CD8-positive, alpha-beta memory T cell (primary cell): Measurements from ENCODE around the gene LCLAT1. TPM values are rescaled to one million over a fixed set of nuclear protein-coding genes. Genes with fewer than 3 reads are reported as not detected.
"Not testable (repeated sequence)": the region's sequence is repeated elsewhere in the genome, so short reads cannot be mapped to it uniquely, and the experiment has no call there.

Source experiments
- CTCF ChIA-PET: fragments of 350-600 bp; sonication (Branson Sonifier 250); formaldehyde crosslinking; loops from one replicate; lab custom pipeline; 2021; ENCODE audit warnings: antibody characterized with exemption; lab: Charles Lee
- POLR2A ChIA-PET: fragments of 350-600 bp; sonication (Branson Sonifier 250); formaldehyde crosslinking; loops from one replicate; lab custom pipeline; 2021; ENCODE audit warnings: antibody characterized with exemption; lab: Charles Lee
- DNase-seq, 5 donors: peaks; one replicate each; pipeline versions ENCODE4 v3.0.0 to v3.0.0-alpha.2; 2020 to 2022; ENCODE audit warnings: mixed read lengths in 1 of 5
- H3K27ac ChIP-seq: one replicate; pipeline ENCODE4 v1.7.0; 2013; ENCODE audit warnings: low read depth, mild to moderate bottlenecking, low read length, moderate library complexity
- H3K27me3 ChIP-seq: 2 replicates; pipeline ENCODE4 v1.7.0; 2013; ENCODE audit warnings: low read length, mild to moderate bottlenecking; ENCODE audit not compliant: insufficient read depth, poor library complexity, severe bottlenecking
- H3K36me3 ChIP-seq: 2 replicates; pipeline ENCODE4 v1.7.0; 2013; ENCODE audit warnings: mild to moderate bottlenecking, low read length, moderate library complexity; ENCODE audit not compliant: insufficient read depth
- H3K4me1 ChIP-seq: 2 replicates; pipeline ENCODE4 v1.7.0; 2013; ENCODE audit warnings: mild to moderate bottlenecking, low read length, moderate library complexity; ENCODE audit not compliant: insufficient read depth
- H3K4me3 ChIP-seq: 2 replicates; pipeline ENCODE4 v1.7.0; 2013; ENCODE audit warnings: mild to moderate bottlenecking, low read length
- H3K9me3 ChIP-seq: 2 replicates; pipeline ENCODE4 v1.7.0; 2013; ENCODE audit warnings: mild to moderate bottlenecking, low read length
- H3K27ac Mint-ChIP-seq, 8 donors: one replicate each; pipeline ENCODE4 v1.8.0; 2020 to 2021; ENCODE audit warnings: mixed read lengths in 8 of 8, mild to moderate bottlenecking in 6 of 8, inconsistent platforms in 3 of 8, moderate library complexity in 3 of 8
- H3K27me3 Mint-ChIP-seq, 2 donors: one replicate each; pipeline ENCODE4 v1.8.0; 2020 to 2021; ENCODE audit warnings: mixed read lengths in 2 of 2, mild to moderate bottlenecking in 1 of 2, moderate library complexity in 1 of 2
- H3K36me3 Mint-ChIP-seq, 3 donors: one replicate each; pipeline ENCODE4 v1.8.0; 2020 to 2021; ENCODE audit warnings: mixed read lengths in 3 of 3, inconsistent platforms in 1 of 3, mild to moderate bottlenecking in 1 of 3
- H3K4me1 Mint-ChIP-seq, 3 donors: one replicate each; pipeline ENCODE4 v1.8.0; 2020 to 2021; ENCODE audit warnings: mixed read lengths in 3 of 3, inconsistent platforms in 1 of 3, mild to moderate bottlenecking in 1 of 3
- H3K4me3 Mint-ChIP-seq, 7 donors: one replicate each; pipeline ENCODE4 v1.8.0; 2020 to 2021; ENCODE audit warnings: mixed read lengths in 7 of 7, mild to moderate bottlenecking in 6 of 7, moderate library complexity in 4 of 7, inconsistent platforms in 2 of 7
- H3K9me3 Mint-ChIP-seq, 5 donors: one replicate each; pipeline ENCODE4 v1.8.0; 2020 to 2022; ENCODE audit warnings: mixed read lengths in 5 of 5, mild to moderate bottlenecking in 3 of 5, moderate library complexity in 2 of 5, inconsistent platforms in 1 of 5
- polyA plus RNA-seq: library from polyadenylated mRNA; unstranded; fragments of 300-500 nt; fragmentation: Illumina TruSeq; gene quantifications from one replicate; pipeline ENCODE4 v1.2.3, GENCODE V29; 2021
- total RNA-seq, 2 experiments: library from RNA; stranded (reverse); gene quantifications; one replicate each; pipeline ENCODE4 v1.2.3, GENCODE V29; 2021

LCLAT1 gene
- total and polyA plus RNA-seq, 3 experiments from 2014 or later: 18.0 to 31.0 (median 29.9) TPM

- no peak overlapping the region for H3K4me3 Mint-ChIP-seq
- H3K27ac Mint-ChIP-seq: no peak overlapping the region
- no peaks in the 10 kb centered on the region for H3K4me1 ChIP-seq
- DNase-seq: no peak
- no peaks in the 10 kb centered on the region for H3K9me3 ChIP-seq
- no peak overlapping the region for H3K4me3 ChIP-seq
- H3K27me3 ChIP-seq: no peaks in the 10 kb centered on the region
- H3K36me3 Mint-ChIP-seq: peaks cover 12 to 21% (median 21%) of the 10 kb centered on the region in 3 donors
- ChIA-PET CTCF (no interaction called here), POLR2A (no interaction called here)
- peaks cover 0 to 7% (median 0%) of the 10 kb centered on the region in 5 donors for H3K9me3 Mint-ChIP-seq
- peaks cover 0 to 3% (median 0%) of the 10 kb centered on the region in 3 donors for H3K4me1 Mint-ChIP-seq
- no peaks in the 10 kb centered on the region for H3K27me3 Mint-ChIP-seq
- no peak overlapping the region for H3K27ac ChIP-seq
- H3K36me3 ChIP-seq: no peaks in the 10 kb centered on the region
These were observed 144.1 kb downstream of the LCLAT1 start for GRCh38 chr2:30591186-30591585.

DNA sequence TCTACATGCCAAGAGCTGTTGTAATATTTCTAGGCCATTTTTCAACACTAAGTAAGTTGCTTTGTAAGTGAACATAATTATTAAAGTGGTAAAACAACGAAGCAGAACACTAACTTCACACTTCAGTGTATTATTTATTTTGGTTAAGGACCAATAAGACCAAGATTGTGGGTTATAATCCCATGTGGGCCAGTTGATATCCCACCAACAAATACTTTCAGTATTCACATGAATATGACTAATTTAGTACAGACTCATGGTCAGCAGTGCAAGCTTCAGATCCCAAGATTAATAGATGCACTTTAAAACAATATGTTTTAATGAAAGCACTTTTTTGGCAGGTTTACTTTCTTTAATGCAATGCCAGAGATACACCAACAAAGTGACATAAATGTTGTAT lies 154.3 kb downstream of the LCLAT1 start:
- no peak for DNase-seq
- Mint-ChIP-seq H3K36me3 (peaks cover 24 to 39% (median 26%) of the 10 kb centered on the region in 3 donors), H3K27ac (no peak overlapping the region), H3K4me3 (no peak overlapping the region), H3K9me3 (peaks cover 5 to 18% (median 10%) of the 10 kb centered on the region in 5 donors), H3K4me1 (no peaks in the 10 kb centered on the region), H3K27me3 (no peaks in the 10 kb centered on the region)
- no peaks in the 10 kb centered on the region for H3K36me3 ChIP-seq
- ChIA-PET CTCF (interaction anchor here (1.1 kb wide), 1 partner anchor 362 kb away, joined by 4 read pairs; no protein-coding TSS in a partner anchor), POLR2A (no interaction called here)
- H3K9me3 ChIP-seq: no peaks in the 10 kb centered on the region
- no peak overlapping the region for H3K27ac ChIP-seq
- H3K4me3 ChIP-seq: no peak overlapping the region
- H3K4me1 ChIP-seq: no peaks in the 10 kb centered on the region
- H3K27me3 ChIP-seq: no peaks in the 10 kb centered on the region

DNA sequence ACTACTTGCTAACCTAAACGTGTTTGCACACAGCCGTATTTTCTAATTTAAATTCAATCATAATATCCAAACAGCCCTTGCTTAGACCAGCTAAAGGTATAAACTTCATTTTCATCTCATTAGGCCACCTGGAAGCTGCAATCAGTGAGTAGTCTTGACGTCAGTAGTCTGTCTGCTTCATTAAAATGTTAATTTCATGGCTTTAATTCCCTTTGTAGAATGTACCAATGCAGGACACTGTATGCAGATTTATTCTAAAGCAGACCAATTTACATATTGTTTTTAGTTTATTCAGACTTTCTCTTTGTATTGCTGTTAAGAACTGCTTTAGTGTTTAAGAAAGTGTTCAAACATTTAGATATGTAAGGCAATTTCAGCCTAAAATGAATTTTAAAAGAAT lies 158.2 kb downstream of the LCLAT1 start:
- no peak for DNase-seq
- no peaks in the 10 kb centered on the region for H3K9me3 ChIP-seq
- POLR2A ChIA-PET: no interaction called here
- peaks cover 10 to 16% (median 11%) of the 10 kb centered on the region in 3 donors for H3K36me3 Mint-ChIP-seq
- H3K27me3 ChIP-seq: no peaks in the 10 kb centered on the region
- peaks cover 0 to 1% (median 0%) of the 10 kb centered on the region in 5 donors for H3K9me3 Mint-ChIP-seq
- no peak overlapping the region for H3K4me3 Mint-ChIP-seq
- no peak overlapping the region for H3K27ac ChIP-seq
- no peaks in the 10 kb centered on the region for H3K4me1 Mint-ChIP-seq
- no peaks in the 10 kb centered on the region for H3K27me3 Mint-ChIP-seq
- no peaks in the 10 kb centered on the region for H3K36me3 ChIP-seq
- no peak overlapping the region for H3K4me3 ChIP-seq
- no peak overlapping the region for H3K27ac Mint-ChIP-seq
- CTCF ChIA-PET: no interaction called here
- no peaks in the 10 kb centered on the region for H3K4me1 ChIP-seq

DNA sequence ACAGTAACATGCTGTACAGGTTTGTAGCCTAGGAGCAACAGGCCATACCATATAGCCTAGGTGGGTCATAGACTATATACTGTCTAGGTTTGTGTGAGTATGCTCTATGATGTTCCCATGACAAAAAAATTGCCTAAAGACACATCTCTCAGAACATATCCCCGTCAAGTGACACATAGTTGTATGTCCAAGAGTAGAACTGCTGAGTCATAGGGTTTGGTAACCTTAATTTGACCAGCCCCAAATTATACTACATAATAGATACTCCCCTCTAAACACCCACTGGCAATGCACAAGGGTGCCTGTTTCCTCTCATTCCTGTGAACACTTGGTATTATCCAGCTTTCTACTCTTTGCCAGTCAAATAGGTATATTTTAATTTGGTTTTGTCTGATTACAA lies 161.6 kb downstream of the LCLAT1 start:
- Histone ChIP-seq H3K27me3 (no peaks in the 10 kb centered on the region), H3K9me3 (no peaks in the 10 kb centered on the region), H3K36me3 (no peaks in the 10 kb centered on the region), H3K4me1 (no peaks in the 10 kb centered on the region), H3K4me3 (no peak overlapping the region), H3K27ac (no peak overlapping the region)
- no peak for DNase-seq
- H3K4me3 Mint-ChIP-seq: no peak overlapping the region
- H3K36me3 Mint-ChIP-seq: peaks cover 7 to 10% (median 7%) of the 10 kb centered on the region in 3 donors
- H3K4me1 Mint-ChIP-seq: no peaks in the 10 kb centered on the region
- POLR2A ChIA-PET: no interaction called here
- H3K9me3 Mint-ChIP-seq: no peaks in the 10 kb centered on the region
- H3K27ac Mint-ChIP-seq: peak overlapping the region in 1 of 8 donors; percentile 33
- no peaks in the 10 kb centered on the region for H3K27me3 Mint-ChIP-seq
- CTCF ChIA-PET: no interaction called here

DNA sequence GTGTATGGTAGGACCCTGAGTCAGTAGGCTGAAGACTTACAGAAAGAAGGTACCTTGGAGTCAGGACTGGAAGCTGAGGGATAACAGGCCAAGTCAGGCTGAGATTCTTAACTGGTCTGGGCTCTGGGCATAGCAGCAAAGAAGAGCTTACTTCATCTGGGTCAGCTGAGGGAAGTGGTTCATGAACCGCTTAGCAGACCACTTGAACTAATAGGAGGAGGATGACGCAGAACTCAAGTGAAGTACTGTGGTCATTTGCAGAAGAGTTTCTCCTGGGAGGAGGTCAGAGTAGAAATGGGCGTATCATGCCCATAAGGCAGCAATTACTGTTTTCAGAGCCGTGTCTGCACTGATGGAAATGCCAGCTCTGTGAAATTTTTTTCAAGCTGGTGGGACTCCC lies 164.5 kb downstream of the LCLAT1 start:
- CTCF ChIA-PET: no interaction called here
- Mint-ChIP-seq H3K27ac (no peak overlapping the region), H3K27me3 (no peaks in the 10 kb centered on the region), H3K4me1 (no peaks in the 10 kb centered on the region), H3K9me3 (no peaks in the 10 kb centered on the region), H3K36me3 (peaks cover 2 to 16% (median 9%) of the 10 kb centered on the region in 3 donors), H3K4me3 (no peak overlapping the region)
- Histone ChIP-seq H3K4me3 (no peak overlapping the region), H3K27ac (no peak overlapping the region), H3K27me3 (no peaks in the 10 kb centered on the region), H3K9me3 (no peaks in the 10 kb centered on the region), H3K36me3 (no peaks in the 10 kb centered on the region), H3K4me1 (no peaks in the 10 kb centered on the region)
- DNase-seq: no peak
- POLR2A ChIA-PET: interaction anchor here (0.6 kb wide), 1 partner anchor 447 kb away, joined by 3 read pairs; no protein-coding TSS in a partner anchor

DNA sequence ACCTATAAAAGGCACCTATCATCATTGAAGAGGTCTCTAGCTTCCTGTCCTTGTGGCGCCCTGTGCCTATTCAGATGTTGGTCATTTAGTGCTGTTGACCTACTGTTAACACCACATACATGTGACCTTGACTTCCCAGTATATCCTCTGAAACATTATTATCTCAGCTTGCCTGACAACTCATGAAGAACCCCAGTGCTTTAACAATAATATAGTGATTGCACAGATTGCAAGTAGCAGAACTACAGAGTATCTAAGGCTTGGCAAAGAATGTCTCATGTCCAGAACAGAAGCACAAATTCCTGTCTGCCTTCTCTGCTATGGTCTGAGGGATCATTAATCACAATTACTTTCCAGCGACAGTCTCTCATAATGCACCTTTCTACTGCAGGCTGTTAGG lies 165.3 kb downstream of the LCLAT1 start:
- H3K36me3 Mint-ChIP-seq: peaks cover 2 to 16% (median 9%) of the 10 kb centered on the region in 3 donors
- Histone ChIP-seq H3K36me3 (no peaks in the 10 kb centered on the region), H3K27ac (no peak overlapping the region), H3K9me3 (no peaks in the 10 kb centered on the region), H3K4me1 (no peaks in the 10 kb centered on the region), H3K4me3 (no peak overlapping the region), H3K27me3 (no peaks in the 10 kb centered on the region)
- no peaks in the 10 kb centered on the region for H3K9me3 Mint-ChIP-seq
- ChIA-PET CTCF (no interaction called here), POLR2A (interaction anchor here (0.6 kb wide), 1 partner anchor 448 kb away, joined by 3 read pairs; no protein-coding TSS in a partner anchor)
- DNase-seq: no peak
- H3K27me3 Mint-ChIP-seq: no peaks in the 10 kb centered on the region
- no peak overlapping the region for H3K27ac Mint-ChIP-seq
- no peaks in the 10 kb centered on the region for H3K4me1 Mint-ChIP-seq
- H3K4me3 Mint-ChIP-seq: no peak overlapping the region

GRCh38 chr2:30613001-30613400 lies 166.0 kb downstream of the LCLAT1 start:
- Histone ChIP-seq H3K4me3 (no peak overlapping the region), H3K9me3 (no peaks in the 10 kb centered on the region), H3K27me3 (no peaks in the 10 kb centered on the region), H3K4me1 (no peaks in the 10 kb centered on the region), H3K27ac (no peak overlapping the region), H3K36me3 (no peaks in the 10 kb centered on the region)
- ChIA-PET CTCF (no interaction called here), POLR2A (no interaction called here)
- Mint-ChIP-seq H3K27me3 (no peaks in the 10 kb centered on the region), H3K9me3 (no peaks in the 10 kb centered on the region), H3K27ac (peak overlapping the region in 2 of 8 donors; percentile 1 to 10), H3K4me1 (no peaks in the 10 kb centered on the region), H3K36me3 (peaks cover 2 to 16% (median 9%) of the 10 kb centered on the region in 3 donors), H3K4me3 (no peak overlapping the region)
- no peak for DNase-seq

GRCh38 chr2:30614227-30614626 lies 167.2 kb downstream of the LCLAT1 start:
- POLR2A ChIA-PET, H3K4me3 ChIP-seq, H3K27me3 Mint-ChIP-seq, H3K27ac Mint-ChIP-seq, H3K9me3 Mint-ChIP-seq, H3K9me3 ChIP-seq, CTCF ChIA-PET, DNase-seq, H3K27ac ChIP-seq, H3K4me1 Mint-ChIP-seq, H3K4me1 ChIP-seq, H3K4me3 Mint-ChIP-seq, H3K27me3 ChIP-seq, H3K36me3 ChIP-seq: not testable (repeated sequence)
- peaks cover 2 to 16% (median 9%) of the 10 kb centered on the region in 3 donors for H3K36me3 Mint-ChIP-seq
